GM12878 (cell line): ENCODE measurements around the gene RBMS1. TPM values are rescaled to one million over a fixed set of nuclear protein-coding genes. Genes with fewer than 3 reads are reported as not detected.

Source experiments
- ATAC-seq: fragments of 200-7000 bp; cut with Tn5 transposase; 3 replicates; pipeline ENCODE4 v1.9.1; 2020; ENCODE audit warnings: mild to moderate bottlenecking, moderate library complexity
- BruUV-seq: library from RNA; stranded (reverse); fragments of 400-500 nt; replicated peaks from 2 replicates; lab custom pipeline; 2021; lab: Mats Ljungman, UMichigan
- CTCF ChIA-PET: fragments of 300-600 bp; sonication (Branson Sonifier 250); formaldehyde crosslinking; extraction: SDS; loops from one replicate; lab custom pipeline; 2021; ENCODE audit warnings: inconsistent platforms; lab: Yijun Ruan, JAX
- POLR2A ChIA-PET: fragments of 350-600 bp; formaldehyde crosslinking; extraction: SDS; loops from one replicate; lab custom pipeline; 2021; ENCODE audit warnings: inconsistent platforms; lab: Charles Lee
- RAD21 ChIA-PET: fragments of 300-600 bp; sonication (Branson Sonifier 250); formaldehyde crosslinking; loops from one replicate; lab custom pipeline; 2023; ENCODE audit warnings: antibody characterized with exemption; ENCODE audit not compliant: unreplicated experiment; lab: Charles Lee
- SMC1A ChIA-PET: fragments of 300-600 bp; sonication (Branson Sonifier 250); formaldehyde crosslinking; loops from one replicate; lab custom pipeline; 2023; ENCODE audit not compliant: unreplicated experiment, uncharacterized antibody; lab: Charles Lee
- DNase-seq: peaks from one replicate; pipeline ENCODE4 v3.0.0-alpha.2; 2011; ENCODE audit warnings: low read depth, low spot score
- FAIRE-seq: peaks from 3 replicates; lab custom pipeline; 2011; peaks lifted over from hg19 to GRCh38; lab: Jason Lieb, UNC
- H2AFZ ChIP-seq: 2 replicates; pipeline ENCODE4 v1.6.0; 2011; ENCODE audit warnings: low read depth, low read length, control low read depth; ENCODE audit not compliant: control insufficient read depth
- H3K27ac ChIP-seq: 2 replicates; pipeline ENCODE4 v1.5.1; 2011; ENCODE audit warnings: control low read depth; ENCODE audit not compliant: control insufficient read depth, insufficient read depth
- H3K27me3 ChIP-seq, 2 experiments: replicated peaks in 1 of 2; 2 replicates each; pipeline versions ENCODE4 v1.6.0 to v1.6.1; 2011; ENCODE audit warnings: low read length in 1 of 2; ENCODE audit not compliant: control insufficient read depth in 2 of 2, insufficient read depth in 2 of 2
- H3K36me3 ChIP-seq, 2 experiments: 2 replicates each; pipeline ENCODE4 v1.5.1; 2011; ENCODE audit warnings: low read length in 1 of 2; ENCODE audit not compliant: control insufficient read depth in 2 of 2, insufficient read depth in 2 of 2
- H3K4me1 ChIP-seq: 2 replicates; pipeline ENCODE4 v1.6.1; 2011; ENCODE audit warnings: mild to moderate bottlenecking, low read length, moderate library complexity, mixed read lengths; ENCODE audit not compliant: control insufficient read depth, insufficient read depth
- H3K4me2 ChIP-seq: 2 replicates; pipeline ENCODE4 v1.6.0; 2011; ENCODE audit warnings: control low read depth; ENCODE audit not compliant: control insufficient read depth, insufficient read depth
- H3K4me3 ChIP-seq: fragments of 200-600 bp; sonication (generic); 2 replicates; pipeline ENCODE4 v1.5.1; 2016
- H3K79me2 ChIP-seq: 2 replicates; pipeline ENCODE4 v1.6.0; 2011; ENCODE audit warnings: low read length; ENCODE audit not compliant: control insufficient read depth, insufficient read depth
- H3K9ac ChIP-seq: 2 replicates; pipeline ENCODE4 v1.8.0; 2011; ENCODE audit warnings: low read length, control low read depth, mixed read lengths; ENCODE audit not compliant: control insufficient read depth, insufficient read depth
- H3K9me3 ChIP-seq: replicated peaks from 3 replicates; pipeline ENCODE4 v1.5.1; 2011; ENCODE audit warnings: mild to moderate bottlenecking, low read length; ENCODE audit not compliant: control insufficient read depth, insufficient read depth
- H4K20me1 ChIP-seq: 2 replicates; pipeline ENCODE4 v1.6.0; 2011; ENCODE audit not compliant: control insufficient read depth, insufficient read depth
- ATF3 ChIP-seq: IDR thresholded peaks from 2 replicates; pipeline ENCODE4 v1.6.1; 2011; ENCODE audit warnings: low read depth, mild to moderate bottlenecking, low read length, moderate library complexity, borderline replicate concordance; ENCODE audit errors: extremely low read depth
- E2F4 ChIP-seq: IDR thresholded peaks from 2 replicates; pipeline ENCODE4 v1.6.1; 2012; ENCODE audit warnings: low read depth, low read length, improper control_type of control experiment
- EZH2 ChIP-seq: IDR thresholded peaks from 2 replicates; pipeline ENCODE4 v1.6.1; 2012; ENCODE audit warnings: low read depth, mild to moderate bottlenecking, control low read depth, inconsistent platforms, low read length, borderline replicate concordance; ENCODE audit not compliant: control insufficient read depth
- GABPA ChIP-seq: IDR thresholded peaks from 2 replicates; pipeline ENCODE4 v1.6.1; 2014; ENCODE audit warnings: antibody characterized with exemption, low read depth, mild to moderate bottlenecking, inconsistent platforms
- NFYA ChIP-seq: IDR thresholded peaks from 2 replicates; pipeline ENCODE4 v1.6.1; 2011; ENCODE audit warnings: low read depth, mild to moderate bottlenecking, low read length, improper control_type of control experiment, borderline replicate concordance
- SMAD5 ChIP-seq: IDR thresholded peaks from 2 replicates; pipeline ENCODE4 v1.6.1; 2016; ENCODE audit warnings: antibody characterized with exemption, low read depth
- WRNIP1 ChIP-seq: IDR thresholded peaks from 2 replicates; pipeline ENCODE4 v1.6.1; 2011; ENCODE audit warnings: low read depth, low read length, improper control_type of control experiment, borderline replicate concordance
- ZNF24 ChIP-seq: fragments of 450-650 bp; IDR thresholded peaks from 2 replicates; pipeline ENCODE4 v1.6.1; 2017; ENCODE audit warnings: antibody characterized with exemption, mild to moderate bottlenecking
- WGBS: methylation state at CpG from one replicate; pipeline ENCODE4 v1.1.6; 2016; ENCODE audit warnings: low lambda C conversion rate; ENCODE audit not compliant: insufficient replicate concordance, insufficient coverage; ENCODE audit errors: missing lambda C conversion rate; 5-methylcytosine and 5-hydroxymethylcytosine counted together
- in situ Hi-C: fragments of 300-500 bp; cut with MboI; formaldehyde crosslinking; loops from 9 replicates; pipeline ENCODE4 v1.14.3; 2018; ENCODE audit warnings: mixed read lengths
- intact Hi-C: fragments of 100-400 bp; cut with micrococcal nuclease; formaldehyde crosslinking; loops from one replicate; pipeline ENCODE4 v1.14.2; 2022; ENCODE audit not compliant: unreplicated experiment
- polyA plus RNA-seq, 11 experiments: library from polyadenylated mRNA; depleted of rRNA in 4 of 11; unstranded in 6 of 11; stranded (reverse) in 5 of 11; fragments of >200 nt; fragmentation: Nextera tagmentation in 4 of 11; fragmentation: Illumina TruSeq in 1 of 11; extraction: Ambion mirVana in 4 of 11; extraction: Trizol in 1 of 11; gene quantifications; 1 replicate in 1 of 11; 2 replicates in 10 of 11; pipeline versions ENCODE4 v1.2.1 to v1.2.3, GENCODE V29; 2011 to 2016; ENCODE audit warnings: inconsistent platforms in 2 of 11, missing spikeins in 2 of 11, low read depth in 1 of 11
- total RNA-seq, 4 experiments: library from RNA; depleted of rRNA in 3 of 4; stranded (reverse); fragments of >200 nt in 3 of 4; fragmentation: Illumina TruSeq in 1 of 4; extraction: Trizol in 1 of 4; gene quantifications; 2 replicates each; pipeline versions ENCODE4 v1.2.1 to v1.2.3, GENCODE V29; 2013 to 2021
- TF ChIP-seq, protein P1 (sequence below): fragments of 450-650 bp; formaldehyde crosslinking; IDR thresholded peaks from 2 replicates; pipeline ENCODE4 v1.4.0; 2022; ENCODE audit warnings: mild to moderate bottlenecking, moderate library complexity
- TF ChIP-seq, protein P2 (sequence below): IDR thresholded peaks from 2 replicates; pipeline ENCODE4 v1.6.1; 2012; ENCODE audit warnings: mild to moderate bottlenecking, low read depth, low read length

The RBMS1 gene
- total and polyA plus RNA-seq, 10 of the 15 experiments (the other 5 are each of a cell fraction or from before 2014, with no cell fraction given): 0.04 to 0.31 (median 0.17) TPM; not detected in 1

DNA sequence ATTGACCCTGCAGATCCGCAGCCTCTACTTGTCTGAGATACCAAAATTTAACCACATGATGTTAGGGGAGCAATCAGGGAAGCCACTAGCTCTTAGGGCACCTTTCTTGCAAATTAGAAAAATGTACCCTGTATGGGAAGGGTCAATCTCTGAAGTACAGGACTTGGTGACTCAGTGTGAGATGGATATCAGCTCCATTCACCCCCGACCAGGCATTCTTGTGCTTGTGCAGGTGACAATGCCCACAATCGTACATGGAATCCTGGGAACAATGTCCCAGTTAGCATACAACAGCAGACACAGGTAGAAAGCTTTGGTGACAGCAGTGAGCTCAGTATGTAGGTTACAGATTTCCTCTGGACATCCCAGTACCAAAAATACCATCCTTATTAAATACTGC lies 155.9 kb downstream of the RBMS1 start:
- H2AFZ ChIP-seq: no peak overlapping the region
- H3K27ac ChIP-seq: no peak overlapping the region
- DNase-seq (no peak), ATAC-seq (no peak), FAIRE-seq (no peak)
- no peaks in the 10 kb centered on the region for H3K79me2 ChIP-seq
- TF ChIP-seq ATF3: no peak
- TF ChIP-seq SMAD5: no peak
- TF ChIP-seq, protein P1, sequence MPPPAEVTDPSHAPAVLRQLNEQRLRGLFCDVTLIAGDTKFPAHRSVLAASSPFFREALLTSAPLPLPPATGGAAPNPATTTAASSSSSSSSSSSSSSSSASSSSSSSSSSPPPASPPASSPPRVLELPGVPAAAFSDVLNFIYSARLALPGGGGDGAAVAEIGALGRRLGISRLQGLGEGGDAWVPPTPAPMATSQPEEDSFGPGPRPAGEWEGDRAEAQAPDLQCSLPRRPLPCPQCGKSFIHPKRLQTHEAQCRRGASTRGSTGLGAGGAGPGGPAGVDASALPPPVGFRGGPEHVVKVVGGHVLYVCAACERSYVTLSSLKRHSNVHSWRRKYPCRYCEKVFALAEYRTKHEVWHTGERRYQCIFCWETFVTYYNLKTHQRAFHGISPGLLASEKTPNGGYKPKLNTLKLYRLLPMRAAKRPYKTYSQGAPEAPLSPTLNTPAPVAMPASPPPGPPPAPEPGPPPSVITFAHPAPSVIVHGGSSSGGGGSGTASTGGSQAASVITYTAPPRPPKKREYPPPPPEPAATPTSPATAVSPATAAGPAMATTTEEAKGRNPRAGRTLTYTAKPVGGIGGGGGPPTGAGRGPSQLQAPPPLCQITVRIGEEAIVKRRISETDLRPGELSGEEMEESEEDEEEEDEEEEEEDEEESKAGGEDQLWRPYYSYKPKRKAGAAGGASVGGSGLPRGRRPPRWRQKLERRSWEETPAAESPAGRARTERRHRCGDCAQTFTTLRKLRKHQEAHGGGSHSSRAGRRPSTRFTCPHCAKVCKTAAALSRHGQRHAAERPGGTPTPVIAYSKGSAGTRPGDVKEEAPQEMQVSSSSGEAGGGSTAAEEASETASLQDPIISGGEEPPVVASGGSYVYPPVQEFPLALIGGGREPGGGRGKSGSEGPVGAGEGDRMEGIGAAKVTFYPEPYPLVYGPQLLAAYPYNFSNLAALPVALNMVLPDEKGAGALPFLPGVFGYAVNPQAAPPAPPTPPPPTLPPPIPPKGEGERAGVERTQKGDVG (CRISPR knock-in tag): no peak
- TF ChIP-seq GABPA: no peak
- TF ChIP-seq E2F4: no peak
- TF ChIP-seq NFYA: no peak
- no peak for TF ChIP-seq ZNF24
- no peak for TF ChIP-seq EZH2
- TF ChIP-seq WRNIP1: no peak
- TF ChIP-seq, protein P2, sequence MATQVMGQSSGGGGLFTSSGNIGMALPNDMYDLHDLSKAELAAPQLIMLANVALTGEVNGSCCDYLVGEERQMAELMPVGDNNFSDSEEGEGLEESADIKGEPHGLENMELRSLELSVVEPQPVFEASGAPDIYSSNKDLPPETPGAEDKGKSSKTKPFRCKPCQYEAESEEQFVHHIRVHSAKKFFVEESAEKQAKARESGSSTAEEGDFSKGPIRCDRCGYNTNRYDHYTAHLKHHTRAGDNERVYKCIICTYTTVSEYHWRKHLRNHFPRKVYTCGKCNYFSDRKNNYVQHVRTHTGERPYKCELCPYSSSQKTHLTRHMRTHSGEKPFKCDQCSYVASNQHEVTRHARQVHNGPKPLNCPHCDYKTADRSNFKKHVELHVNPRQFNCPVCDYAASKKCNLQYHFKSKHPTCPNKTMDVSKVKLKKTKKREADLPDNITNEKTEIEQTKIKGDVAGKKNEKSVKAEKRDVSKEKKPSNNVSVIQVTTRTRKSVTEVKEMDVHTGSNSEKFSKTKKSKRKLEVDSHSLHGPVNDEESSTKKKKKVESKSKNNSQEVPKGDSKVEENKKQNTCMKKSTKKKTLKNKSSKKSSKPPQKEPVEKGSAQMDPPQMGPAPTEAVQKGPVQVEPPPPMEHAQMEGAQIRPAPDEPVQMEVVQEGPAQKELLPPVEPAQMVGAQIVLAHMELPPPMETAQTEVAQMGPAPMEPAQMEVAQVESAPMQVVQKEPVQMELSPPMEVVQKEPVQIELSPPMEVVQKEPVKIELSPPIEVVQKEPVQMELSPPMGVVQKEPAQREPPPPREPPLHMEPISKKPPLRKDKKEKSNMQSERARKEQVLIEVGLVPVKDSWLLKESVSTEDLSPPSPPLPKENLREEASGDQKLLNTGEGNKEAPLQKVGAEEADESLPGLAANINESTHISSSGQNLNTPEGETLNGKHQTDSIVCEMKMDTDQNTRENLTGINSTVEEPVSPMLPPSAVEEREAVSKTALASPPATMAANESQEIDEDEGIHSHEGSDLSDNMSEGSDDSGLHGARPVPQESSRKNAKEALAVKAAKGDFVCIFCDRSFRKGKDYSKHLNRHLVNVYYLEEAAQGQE: no peak
- H3K9ac ChIP-seq: no peak overlapping the region
- no peaks in the 10 kb centered on the region for H4K20me1 ChIP-seq
- RAD21 ChIA-PET: interaction anchor here (0.6 kb wide), 1 partner anchor 640 kb away, joined by 4 read pairs; no protein-coding TSS in a partner anchor
- no peak overlapping the region for H3K4me2 ChIP-seq
- POLR2A ChIA-PET: no interaction called here
- no peaks in the 10 kb centered on the region for H3K4me1 ChIP-seq
- H3K27me3 ChIP-seq: 0 out of 4 replicates have a peak, but pooled peaks cover 0 to 2% of the 10 kb centered on the region in 2 experiments
- H3K4me3 ChIP-seq: no peak overlapping the region
- WGBS: 0% methylated on average over 3 of the region's 3 CpGs
- no TSS peak for BruUV-seq
- H3K9me3 ChIP-seq: no peaks in the 10 kb centered on the region
- SMC1A ChIA-PET: interaction anchor here (1.0 kb wide), 1 partner anchor 11 kb away, joined by 3 read pairs; no protein-coding TSS in a partner anchor
- CTCF ChIA-PET: interaction anchor here (1.2 to 6.6 kb wide), 2 partner anchors 14 to 657 kb away, joined by 3 to 47 read pairs; no protein-coding TSS in a partner anchor
- in situ Hi-C loops: no loop called here
- intact Hi-C loops: no loop called here
- H3K36me3 ChIP-seq: no peaks in the 10 kb centered on the region
